Adrenal gland (tissue), 5 donors: Measurements from ENCODE around the gene PANX2.

ENCODE experiments used
- POLR2A ChIP-seq, 2 donors: fragments of 450-650 bp; IDR thresholded peaks; one replicate each; pipeline ENCODE4 v1.6.1; 2017; ENCODE audit warnings: antibody characterized with exemption in 2 of 2, mild to moderate bottlenecking in 2 of 2, moderate library complexity in 1 of 2
- TF ChIP-seq, protein P1 (sequence below), 6 experiments: fragments of 450-650 bp in 4 of 6; fragments of 200-600 bp in 2 of 6; sonication (generic) in 1 of 6; IDR thresholded peaks; 1 replicate in 5 of 6; 2 replicates in 1 of 6; pipeline versions ENCODE4 v1.5.1 to v1.8.0; 2016 to 2021; ENCODE audit warnings: antibody characterized with exemption in 6 of 6, mild to moderate bottlenecking in 2 of 6, moderate library complexity in 1 of 6
- donor health status: DM: no; HTN: no; CAD: no.

DNA sequence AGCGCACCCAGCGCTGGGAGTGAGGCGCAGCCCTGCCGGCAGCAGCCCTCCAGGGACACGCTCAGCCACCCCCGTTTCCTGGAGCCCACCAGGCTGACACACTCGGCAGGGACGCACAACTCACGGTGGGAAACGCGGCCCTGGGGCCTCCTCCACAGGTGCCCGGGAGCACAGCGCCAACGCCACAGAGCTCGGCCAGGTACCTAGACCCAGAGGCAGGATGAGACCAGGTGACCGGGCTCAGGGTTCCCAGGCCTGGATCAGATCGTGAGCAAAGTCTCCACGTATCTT lies 56.3 kb downstream of the PANX2 start:
- TF ChIP-seq, protein P1, sequence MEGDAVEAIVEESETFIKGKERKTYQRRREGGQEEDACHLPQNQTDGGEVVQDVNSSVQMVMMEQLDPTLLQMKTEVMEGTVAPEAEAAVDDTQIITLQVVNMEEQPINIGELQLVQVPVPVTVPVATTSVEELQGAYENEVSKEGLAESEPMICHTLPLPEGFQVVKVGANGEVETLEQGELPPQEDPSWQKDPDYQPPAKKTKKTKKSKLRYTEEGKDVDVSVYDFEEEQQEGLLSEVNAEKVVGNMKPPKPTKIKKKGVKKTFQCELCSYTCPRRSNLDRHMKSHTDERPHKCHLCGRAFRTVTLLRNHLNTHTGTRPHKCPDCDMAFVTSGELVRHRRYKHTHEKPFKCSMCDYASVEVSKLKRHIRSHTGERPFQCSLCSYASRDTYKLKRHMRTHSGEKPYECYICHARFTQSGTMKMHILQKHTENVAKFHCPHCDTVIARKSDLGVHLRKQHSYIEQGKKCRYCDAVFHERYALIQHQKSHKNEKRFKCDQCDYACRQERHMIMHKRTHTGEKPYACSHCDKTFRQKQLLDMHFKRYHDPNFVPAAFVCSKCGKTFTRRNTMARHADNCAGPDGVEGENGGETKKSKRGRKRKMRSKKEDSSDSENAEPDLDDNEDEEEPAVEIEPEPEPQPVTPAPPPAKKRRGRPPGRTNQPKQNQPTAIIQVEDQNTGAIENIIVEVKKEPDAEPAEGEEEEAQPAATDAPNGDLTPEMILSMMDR (IDR thresholded peaks at IDR 0.05), result no peak
- TF ChIP-seq POLR2A (IDR thresholded peaks at IDR 0.05), result no peak
